GM12878 (cell line): ENCODE results near the gene CARD11. TPM values are rescaled to one million over a fixed set of nuclear protein-coding genes. Genes with fewer than 3 reads are reported as not detected.

ENCODE experiments used
- ATAC-seq: fragments of 200-7000 bp; cut with Tn5 transposase; 3 replicates; pipeline ENCODE4 v1.9.1; 2020; ENCODE audit warnings: mild to moderate bottlenecking, moderate library complexity
- BruUV-seq: library from RNA; stranded (reverse); fragments of 400-500 nt; replicated peaks from 2 replicates; lab custom pipeline; 2021; lab: Mats Ljungman, UMichigan
- CTCF ChIA-PET: fragments of 300-600 bp; sonication (Branson Sonifier 250); formaldehyde crosslinking; extraction: SDS; loops from one replicate; lab custom pipeline; 2021; ENCODE audit warnings: inconsistent platforms; lab: Yijun Ruan, JAX
- POLR2A ChIA-PET: fragments of 350-600 bp; formaldehyde crosslinking; extraction: SDS; loops from one replicate; lab custom pipeline; 2021; ENCODE audit warnings: inconsistent platforms; lab: Charles Lee
- RAD21 ChIA-PET: fragments of 300-600 bp; sonication (Branson Sonifier 250); formaldehyde crosslinking; loops from one replicate; lab custom pipeline; 2023; ENCODE audit warnings: antibody characterized with exemption; ENCODE audit not compliant: unreplicated experiment; lab: Charles Lee
- SMC1A ChIA-PET: fragments of 300-600 bp; sonication (Branson Sonifier 250); formaldehyde crosslinking; loops from one replicate; lab custom pipeline; 2023; ENCODE audit not compliant: unreplicated experiment, uncharacterized antibody; lab: Charles Lee
- DNase-seq: peaks from one replicate; pipeline ENCODE4 v3.0.0-alpha.2; 2011; ENCODE audit warnings: low read depth, low spot score
- FAIRE-seq: peaks from 3 replicates; lab custom pipeline; 2011; peaks lifted over from hg19 to GRCh38; lab: Jason Lieb, UNC
- H2AFZ ChIP-seq: 2 replicates; pipeline ENCODE4 v1.6.0; 2011; ENCODE audit warnings: low read depth, low read length, control low read depth; ENCODE audit not compliant: control insufficient read depth
- H3K27ac ChIP-seq: 2 replicates; pipeline ENCODE4 v1.5.1; 2011; ENCODE audit warnings: control low read depth; ENCODE audit not compliant: control insufficient read depth, insufficient read depth
- H3K27me3 ChIP-seq, 2 experiments: replicated peaks in 1 of 2; 2 replicates each; pipeline versions ENCODE4 v1.6.0 to v1.6.1; 2011; ENCODE audit warnings: low read length in 1 of 2; ENCODE audit not compliant: control insufficient read depth in 2 of 2, insufficient read depth in 2 of 2
- H3K36me3 ChIP-seq, 2 experiments: 2 replicates each; pipeline ENCODE4 v1.5.1; 2011; ENCODE audit warnings: low read length in 1 of 2; ENCODE audit not compliant: control insufficient read depth in 2 of 2, insufficient read depth in 2 of 2
- H3K4me1 ChIP-seq: 2 replicates; pipeline ENCODE4 v1.6.1; 2011; ENCODE audit warnings: mild to moderate bottlenecking, low read length, moderate library complexity, mixed read lengths; ENCODE audit not compliant: control insufficient read depth, insufficient read depth
- H3K4me2 ChIP-seq: 2 replicates; pipeline ENCODE4 v1.6.0; 2011; ENCODE audit warnings: control low read depth; ENCODE audit not compliant: control insufficient read depth, insufficient read depth
- H3K4me3 ChIP-seq: fragments of 200-600 bp; sonication (generic); 2 replicates; pipeline ENCODE4 v1.5.1; 2016
- H3K79me2 ChIP-seq: 2 replicates; pipeline ENCODE4 v1.6.0; 2011; ENCODE audit warnings: low read length; ENCODE audit not compliant: control insufficient read depth, insufficient read depth
- H3K9ac ChIP-seq: 2 replicates; pipeline ENCODE4 v1.8.0; 2011; ENCODE audit warnings: low read length, control low read depth, mixed read lengths; ENCODE audit not compliant: control insufficient read depth, insufficient read depth
- H3K9me3 ChIP-seq: replicated peaks from 3 replicates; pipeline ENCODE4 v1.5.1; 2011; ENCODE audit warnings: mild to moderate bottlenecking, low read length; ENCODE audit not compliant: control insufficient read depth, insufficient read depth
- H4K20me1 ChIP-seq: 2 replicates; pipeline ENCODE4 v1.6.0; 2011; ENCODE audit not compliant: control insufficient read depth, insufficient read depth
- ASH2L ChIP-seq: fragments of 300-600, 200-600 bp; sonication (generic); IDR thresholded peaks from 2 replicates; pipeline ENCODE4 v1.6.1; 2017; ENCODE audit warnings: low read depth, mild to moderate bottlenecking, borderline replicate concordance
- CEBPZ ChIP-seq: fragments of 150-350 bp; IDR thresholded peaks from 2 replicates; pipeline ENCODE4 v1.6.1; 2016; ENCODE audit warnings: low read depth, low read length
- DPF2 ChIP-seq: fragments of 450-650 bp; IDR thresholded peaks from 2 replicates; pipeline ENCODE4 v1.6.1; 2017; ENCODE audit warnings: mild to moderate bottlenecking
- MYB ChIP-seq: fragments of 150-350 bp; IDR thresholded peaks from 2 replicates; pipeline ENCODE4 v1.6.1; 2014; ENCODE audit warnings: mild to moderate bottlenecking, low read depth, low read length, borderline replicate concordance
- POLR2A ChIP-seq: IDR thresholded peaks from 2 replicates; pipeline ENCODE4 v1.6.1; 2011; ENCODE audit warnings: low read depth, mild to moderate bottlenecking, low read length
- POLR2AphosphoS5 ChIP-seq: IDR thresholded peaks from 2 replicates; pipeline ENCODE4 v1.6.1; 2011; ENCODE audit warnings: mild to moderate bottlenecking, low read length, inconsistent platforms
- SIN3A ChIP-seq: IDR thresholded peaks from 2 replicates; pipeline ENCODE4 v1.6.1; 2012; ENCODE audit warnings: low read depth, low read length, improper control_type of control experiment
- TARDBP ChIP-seq: IDR thresholded peaks from 2 replicates; pipeline ENCODE4 v1.6.1; 2016; ENCODE audit warnings: borderline replicate concordance
- ZZZ3 ChIP-seq: IDR thresholded peaks from 2 replicates; pipeline ENCODE4 v1.6.1; 2011; ENCODE audit warnings: low read depth; ENCODE audit not compliant: control insufficient read depth, insufficient read length
- WGBS: methylation state at CpG from one replicate; pipeline ENCODE4 v1.1.6; 2016; ENCODE audit warnings: low lambda C conversion rate; ENCODE audit not compliant: insufficient replicate concordance, insufficient coverage; ENCODE audit errors: missing lambda C conversion rate; 5-methylcytosine and 5-hydroxymethylcytosine counted together
- in situ Hi-C: fragments of 300-500 bp; cut with MboI; formaldehyde crosslinking; loops from 9 replicates; pipeline ENCODE4 v1.14.3; 2018; ENCODE audit warnings: mixed read lengths
- intact Hi-C: fragments of 100-400 bp; cut with micrococcal nuclease; formaldehyde crosslinking; loops from one replicate; pipeline ENCODE4 v1.14.2; 2022; ENCODE audit not compliant: unreplicated experiment
- polyA plus RNA-seq, 11 experiments: library from polyadenylated mRNA; depleted of rRNA in 4 of 11; unstranded in 6 of 11; stranded (reverse) in 5 of 11; fragments of >200 nt; fragmentation: Nextera tagmentation in 4 of 11; fragmentation: Illumina TruSeq in 1 of 11; extraction: Ambion mirVana in 4 of 11; extraction: Trizol in 1 of 11; gene quantifications; 1 replicate in 1 of 11; 2 replicates in 10 of 11; pipeline versions ENCODE4 v1.2.1 to v1.2.3, GENCODE V29; 2011 to 2016; ENCODE audit warnings: inconsistent platforms in 2 of 11, missing spikeins in 2 of 11, low read depth in 1 of 11
- total RNA-seq, 4 experiments: library from RNA; depleted of rRNA in 3 of 4; stranded (reverse); fragments of >200 nt in 3 of 4; fragmentation: Illumina TruSeq in 1 of 4; extraction: Trizol in 1 of 4; gene quantifications; 2 replicates each; pipeline versions ENCODE4 v1.2.1 to v1.2.3, GENCODE V29; 2013 to 2021

Gene CARD11
- total and polyA plus RNA-seq, 10 of the 15 experiments (the other 5 are each of a cell fraction or from before 2014, with no cell fraction given), result 0.27 to 72.0 (median 28.4) TPM

- intact Hi-C loops (no loop called here), in situ Hi-C loops (no loop called here)
- FAIRE-seq, result no peak
- RAD21 ChIA-PET, result no interaction called here
- POLR2A ChIA-PET, result no interaction called here
- Histone ChIP-seq H3K4me1 (no peaks in the 10 kb centered on the region), H2AFZ (no peak overlapping the region), H3K27me3 (no peaks in the 10 kb centered on the region), H3K9me3 (no peaks in the 10 kb centered on the region), H3K79me2 (no peaks in the 10 kb centered on the region), H4K20me1 (no peaks in the 10 kb centered on the region), H3K4me2 (no peak overlapping the region), H3K27ac (no peak overlapping the region), H3K9ac (no peak overlapping the region), H3K4me3 (no peak overlapping the region), H3K36me3 (peaks cover 3 to 9% of the 10 kb centered on the region in 2 experiments; a peak in 2 of 4 replicates)
- ATAC-seq, result no peak
- no peak for DNase-seq
- TF ChIP-seq DPF2 (no peak), SIN3A (no peak), ZZZ3 (no peak), POLR2A (peak; percentile 24; the same call in 1 of the 2 replicates)
- WGBS, result 94% methylated on average over 18 of the region's 18 CpGs
- BruUV-seq, result no TSS peak
- SMC1A ChIA-PET, result interaction anchor here (0.5 kb wide), 1 partner anchor 28 kb away, joined by 3 read pairs; no protein-coding TSS in a partner anchor
- CTCF ChIA-PET, result no interaction called here
Measured at GRCh38 chr7:2926120-2926895, 117.4 kb downstream of the CARD11 start.

DNA sequence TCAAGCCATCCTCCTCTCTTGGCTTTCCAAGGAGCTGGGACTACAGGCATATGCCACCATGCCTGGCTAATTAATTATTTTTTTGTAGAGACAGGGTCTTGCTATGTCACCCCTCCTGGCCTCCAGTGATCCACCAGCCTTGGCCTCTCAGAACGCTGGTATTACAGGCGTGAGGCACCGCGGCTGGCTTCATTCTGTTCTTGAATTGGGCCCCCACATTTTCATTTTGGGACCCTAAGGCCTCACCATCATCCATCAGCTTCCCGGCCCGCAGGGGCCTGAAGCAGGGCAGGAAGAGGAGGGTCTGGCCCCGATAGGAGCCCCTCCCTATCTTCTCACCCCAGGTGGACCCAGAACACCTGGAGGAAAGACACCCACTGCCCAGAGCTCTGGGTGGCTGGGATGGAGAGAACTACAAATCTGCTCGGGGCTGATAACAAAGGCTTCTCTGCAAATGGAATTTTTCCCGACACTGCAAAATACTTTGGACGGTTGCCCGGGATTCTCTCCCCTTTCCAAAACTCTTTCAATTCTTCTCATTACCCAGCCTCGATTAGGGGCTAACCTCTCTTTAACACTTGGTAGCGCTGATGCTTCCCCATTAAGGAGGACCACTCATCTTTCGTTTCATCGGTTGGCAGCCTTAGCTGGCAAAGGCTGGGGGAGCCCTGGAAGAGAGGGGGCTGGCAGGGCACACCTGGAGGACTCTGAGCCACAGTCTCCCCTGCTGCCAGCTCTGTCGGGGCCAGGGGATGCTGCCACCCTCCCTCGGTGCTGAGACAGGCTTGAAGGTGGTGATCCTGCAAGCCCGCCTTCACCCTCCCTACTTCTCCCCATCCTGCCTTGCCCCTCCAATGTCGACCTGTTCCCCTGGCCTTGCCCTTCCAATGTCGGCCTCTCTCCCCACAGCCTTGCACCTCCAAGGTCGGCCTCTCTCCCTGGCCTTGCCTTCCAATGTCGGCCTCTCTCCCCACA is 118.5 kb downstream of the CARD11 start:
- Histone ChIP-seq H3K79me2 (no peaks in the 10 kb centered on the region), H3K27ac (no peak overlapping the region), H3K9ac (no peak overlapping the region), H3K4me3 (no peak overlapping the region), H2AFZ (no peak overlapping the region), H3K36me3 (peaks cover 3 to 7% of the 10 kb centered on the region in 2 experiments; a peak in 2 of 4 replicates), H3K4me2 (no peak overlapping the region), H3K27me3 (no peaks in the 10 kb centered on the region), H4K20me1 (no peaks in the 10 kb centered on the region), H3K9me3 (no peaks in the 10 kb centered on the region), H3K4me1 (no peaks in the 10 kb centered on the region)
- ChIA-PET POLR2A (no interaction called here), RAD21 (no interaction called here), CTCF (no interaction called here), SMC1A (no interaction called here)
- ATAC-seq, result no peak
- 89% methylated on average over 22 of the region's 22 CpGs for WGBS
- no TSS peak for BruUV-seq
- DNase-seq, result no peak
- in situ Hi-C loops (no loop called here), intact Hi-C loops (no loop called here)
- FAIRE-seq, result no peak
- TF ChIP-seq SIN3A (no peak), CEBPZ (no peak), POLR2AphosphoS5 (no peak), TARDBP (no peak), ASH2L (no peak), MYB (no peak)
